Activated naive CD8-positive, alpha-beta T cell treated with anti-CD3 and anti-CD28 coated beads for 36 hours (primary cell): ENCODE measurements around the gene RCC2. TPM values are rescaled to one million over a fixed set of nuclear protein-coding genes. Genes with fewer than 3 reads are reported as not detected.
"Not testable (repeated sequence)": the region's sequence is repeated elsewhere in the genome, so short reads cannot be mapped to it uniquely, and the experiment has no call there.

Experiments
- DNase-seq: peaks from one replicate; pipeline ENCODE4 v3.0.0; 2021
- H3K27ac Mint-ChIP-seq: one replicate; pipeline ENCODE4 v1.8.0; 2022; ENCODE audit warnings: mild to moderate bottlenecking, moderate library complexity, mixed read lengths
- H3K27me3 Mint-ChIP-seq: one replicate; pipeline ENCODE4 v1.8.0; 2022; ENCODE audit warnings: mild to moderate bottlenecking, mixed read lengths
- H3K36me3 Mint-ChIP-seq: one replicate; pipeline ENCODE4 v1.8.0; 2021; ENCODE audit warnings: mild to moderate bottlenecking, mixed read lengths
- H3K4me1 Mint-ChIP-seq: one replicate; pipeline ENCODE4 v1.8.0; 2021; ENCODE audit warnings: mixed read lengths
- H3K4me3 Mint-ChIP-seq: one replicate; pipeline ENCODE4 v1.8.0; 2022; ENCODE audit warnings: mild to moderate bottlenecking, moderate library complexity, mixed read lengths
- H3K9me3 Mint-ChIP-seq: one replicate; pipeline ENCODE4 v1.8.0; 2022; ENCODE audit warnings: mixed read lengths
- total RNA-seq, 2 experiments: library from RNA; stranded (reverse); gene quantifications; one replicate each; pipeline ENCODE4 v1.2.3, GENCODE V29; 2021

Gene RCC2
- total RNA-seq: 100 to 1,000 TPM; 192 to 196 TPM

DNA sequence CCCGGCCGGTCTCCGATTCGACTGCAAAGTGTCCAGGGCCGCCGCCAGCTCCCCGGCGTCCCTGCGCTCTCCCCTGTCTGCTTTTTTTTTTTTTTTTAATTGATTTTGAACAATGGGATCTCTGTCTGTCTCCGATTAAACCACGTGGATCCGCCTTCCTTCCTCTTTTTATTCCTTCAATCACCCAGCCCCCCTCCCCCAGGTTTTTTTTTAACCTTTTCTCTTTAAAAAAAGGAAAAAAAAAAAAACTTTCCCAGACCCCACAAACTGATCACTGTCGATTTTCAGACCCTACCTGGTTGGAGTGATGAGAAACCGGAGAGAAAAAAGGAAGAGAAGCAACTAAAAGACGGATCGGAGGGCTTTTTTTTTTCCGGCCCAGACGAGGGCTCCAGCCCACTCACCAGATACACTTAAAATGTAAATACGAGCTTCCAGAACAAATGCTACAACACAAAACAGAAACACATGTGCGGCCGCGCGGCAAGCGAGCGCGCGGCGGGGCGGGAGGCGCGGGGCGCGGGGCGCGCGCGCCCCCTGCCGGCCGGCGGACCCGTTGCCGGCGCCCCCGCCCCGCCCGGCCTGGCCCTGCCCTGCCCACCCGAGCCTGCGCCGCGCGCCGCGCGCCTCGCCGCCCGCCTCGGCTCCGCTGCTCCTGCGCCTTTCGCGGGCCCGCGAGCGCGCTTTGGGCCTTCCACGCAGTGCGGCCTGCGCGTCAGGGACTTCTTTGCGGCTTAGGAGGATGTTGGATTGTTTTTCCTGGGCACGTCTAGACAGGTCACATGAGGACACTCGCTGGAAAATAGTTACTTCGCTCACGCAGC, at the start of gene RCC2:
Gene RCC2, minus strand, starts transcription at position 428 of the 824 bp plus-strand sequence. CDS start 1,163 bp downstream, outside the sequence.
- H3K27ac Mint-ChIP-seq: peak within 1 kb of the TSS; percentile 99
- peak within 1 kb of the TSS; percentile 98 for H3K4me3 Mint-ChIP-seq
- no peaks in the 10 kb centered on the region for H3K27me3 Mint-ChIP-seq
- H3K4me1 Mint-ChIP-seq: peaks cover 48% of the 10 kb centered on the region
- H3K9me3 Mint-ChIP-seq: no peaks in the 10 kb centered on the region
- peak; percentile 79 for DNase-seq
- H3K36me3 Mint-ChIP-seq: peaks cover 34% of the 10 kb centered on the region

- Mint-ChIP-seq H3K9me3 (no peaks in the 10 kb centered on the region), H3K4me3 (no peak overlapping the region), H3K4me1 (peaks cover 3% of the 10 kb centered on the region), H3K27me3 (peaks cover 9% of the 10 kb centered on the region), H3K36me3 (no peaks in the 10 kb centered on the region), H3K27ac (no peak overlapping the region)
- no peak for DNase-seq
Observed at GRCh38 chr1:17486242-17486641, 46.8 kb upstream of the RCC2 start.

DNA sequence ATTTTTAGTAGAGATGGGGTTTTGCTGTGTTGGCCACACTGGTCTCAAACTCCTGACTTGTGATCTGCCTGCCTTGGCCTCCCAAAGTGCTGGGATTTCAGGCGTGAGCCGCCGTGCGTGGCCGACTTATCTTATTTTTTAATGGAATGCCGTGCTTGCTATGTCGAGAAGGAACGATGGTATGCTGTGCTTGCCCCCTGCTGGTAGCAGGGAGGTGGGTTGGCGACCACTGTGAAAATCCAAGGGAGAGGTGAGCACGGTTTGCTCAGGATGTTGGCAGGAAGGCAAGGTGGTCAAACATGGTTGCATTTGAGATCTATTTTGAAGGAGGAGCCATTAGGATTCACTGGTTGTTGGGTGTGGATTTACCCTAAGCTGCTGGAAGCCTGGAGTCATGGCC, 45.8 kb upstream of the RCC2 start:
- no peak for DNase-seq
- H3K4me3 Mint-ChIP-seq: no peak overlapping the region
- no peaks in the 10 kb centered on the region for H3K36me3 Mint-ChIP-seq
- peaks cover 3% of the 10 kb centered on the region for H3K4me1 Mint-ChIP-seq
- no peak overlapping the region for H3K27ac Mint-ChIP-seq
- peaks cover 9% of the 10 kb centered on the region for H3K27me3 Mint-ChIP-seq
- H3K9me3 Mint-ChIP-seq: no peaks in the 10 kb centered on the region

GRCh38 chr1:17481981-17482380, 42.5 kb upstream of the RCC2 start:
- H3K4me3 Mint-ChIP-seq, H3K36me3 Mint-ChIP-seq, H3K27ac Mint-ChIP-seq, DNase-seq, H3K9me3 Mint-ChIP-seq, H3K27me3 Mint-ChIP-seq, H3K4me1 Mint-ChIP-seq: not testable (repeated sequence)

DNA sequence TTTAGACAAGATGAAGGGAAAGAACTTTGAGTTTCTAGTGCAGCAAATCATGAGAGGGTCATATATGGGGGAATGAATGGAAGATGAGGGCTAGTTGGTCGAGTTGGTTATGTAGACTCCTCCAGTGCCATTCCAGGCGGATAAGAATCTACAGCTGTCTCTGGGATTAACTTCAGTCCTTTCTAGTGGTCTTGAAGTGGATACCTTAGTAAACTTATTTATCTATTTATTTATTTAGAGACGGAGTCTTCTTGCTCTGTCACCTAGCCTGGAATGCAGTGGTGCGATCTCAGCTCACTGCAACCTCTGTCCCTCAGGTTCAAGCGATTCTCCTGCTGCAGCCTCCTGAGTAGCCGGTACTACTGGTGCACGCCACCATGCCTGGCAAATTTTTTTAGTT, 41.4 kb upstream of the RCC2 start:
- H3K27ac Mint-ChIP-seq: no peak overlapping the region
- H3K4me3 Mint-ChIP-seq: no peak overlapping the region
- no peaks in the 10 kb centered on the region for H3K36me3 Mint-ChIP-seq
- peaks cover 9% of the 10 kb centered on the region for H3K27me3 Mint-ChIP-seq
- H3K4me1 Mint-ChIP-seq: no peaks in the 10 kb centered on the region
- no peak for DNase-seq
- H3K9me3 Mint-ChIP-seq: no peaks in the 10 kb centered on the region

- Mint-ChIP-seq H3K9me3 (no peaks in the 10 kb centered on the region), H3K36me3 (no peaks in the 10 kb centered on the region), H3K4me3 (no peak overlapping the region), H3K27ac (no peak overlapping the region), H3K27me3 (no peaks in the 10 kb centered on the region), H3K4me1 (no peaks in the 10 kb centered on the region)
- DNase-seq: no peak
Observed at GRCh38 chr1:17475752-17476151, 36.3 kb upstream of the RCC2 start.

DNA sequence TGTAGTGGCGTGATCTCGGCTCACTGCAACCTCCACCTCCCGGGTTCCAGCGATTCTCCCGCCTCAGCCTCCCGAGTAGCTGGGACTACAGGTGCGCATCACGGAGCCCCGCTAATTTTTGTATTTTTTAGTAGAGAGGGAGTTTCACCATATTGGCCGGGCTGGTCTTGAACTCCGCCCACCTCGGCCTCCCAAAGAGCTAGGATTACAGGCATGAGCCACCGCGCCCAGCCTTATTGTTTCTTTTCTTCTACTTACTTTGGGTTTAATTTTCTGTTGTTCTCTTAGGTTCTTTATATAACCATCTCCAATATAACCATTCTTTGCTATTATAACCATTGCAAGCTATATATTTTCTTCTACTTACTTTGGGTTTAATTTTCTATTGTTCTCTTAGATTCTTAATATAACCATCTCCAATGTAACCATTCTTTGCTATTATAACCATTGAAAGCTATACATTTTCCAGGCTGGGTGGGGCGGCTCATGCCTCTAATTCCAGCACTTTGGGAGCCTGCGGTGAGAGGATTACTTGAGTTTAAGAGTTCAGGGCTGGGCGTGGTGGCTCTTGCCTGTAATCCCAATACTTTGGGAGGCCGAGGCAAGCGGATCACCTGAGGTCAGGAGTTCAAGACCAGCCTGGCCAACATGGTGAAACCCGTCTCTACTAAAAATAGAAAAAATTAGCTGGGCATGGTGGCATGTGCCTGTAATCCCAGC, 35.5 kb upstream of the RCC2 start:
- not testable (repeated sequence) for H3K4me1 Mint-ChIP-seq, H3K4me3 Mint-ChIP-seq, H3K36me3 Mint-ChIP-seq, H3K27me3 Mint-ChIP-seq, H3K27ac Mint-ChIP-seq, H3K9me3 Mint-ChIP-seq, DNase-seq

- Mint-ChIP-seq H3K4me1 (no peaks in the 10 kb centered on the region), H3K36me3 (no peaks in the 10 kb centered on the region), H3K27ac (no peak overlapping the region), H3K9me3 (no peaks in the 10 kb centered on the region), H3K27me3 (no peaks in the 10 kb centered on the region), H3K4me3 (no peak overlapping the region)
- DNase-seq: no peak
Observed at GRCh38 chr1:17472814-17473213, 33.3 kb upstream of the RCC2 start.

- H3K27me3 Mint-ChIP-seq: no peaks in the 10 kb centered on the region
- H3K4me3 Mint-ChIP-seq: no peak overlapping the region
- H3K4me1 Mint-ChIP-seq: no peaks in the 10 kb centered on the region
- DNase-seq: no peak
- H3K9me3 Mint-ChIP-seq: no peaks in the 10 kb centered on the region
- no peak overlapping the region for H3K27ac Mint-ChIP-seq
- H3K36me3 Mint-ChIP-seq: no peaks in the 10 kb centered on the region
Observed at GRCh38 chr1:17471393-17471792, 31.9 kb upstream of the RCC2 start.

GRCh38 chr1:17470021-17470799, 30.7 kb upstream of the RCC2 start:
- H3K27ac Mint-ChIP-seq: no peak overlapping the region
- H3K9me3 Mint-ChIP-seq: no peaks in the 10 kb centered on the region
- H3K27me3 Mint-ChIP-seq: no peaks in the 10 kb centered on the region
- no peak for DNase-seq
- H3K4me3 Mint-ChIP-seq: no peak overlapping the region
- no peaks in the 10 kb centered on the region for H3K4me1 Mint-ChIP-seq
- no peaks in the 10 kb centered on the region for H3K36me3 Mint-ChIP-seq

- not testable (repeated sequence) for H3K27ac Mint-ChIP-seq, H3K4me3 Mint-ChIP-seq, DNase-seq, H3K27me3 Mint-ChIP-seq, H3K36me3 Mint-ChIP-seq, H3K9me3 Mint-ChIP-seq, H3K4me1 Mint-ChIP-seq
Observed at GRCh38 chr1:17468357-17469265, 29.1 kb upstream of the RCC2 start.

- H3K27ac Mint-ChIP-seq: no peak overlapping the region
- no peaks in the 10 kb centered on the region for H3K36me3 Mint-ChIP-seq
- H3K9me3 Mint-ChIP-seq: no peaks in the 10 kb centered on the region
- no peak for DNase-seq
- no peak overlapping the region for H3K4me3 Mint-ChIP-seq
- H3K27me3 Mint-ChIP-seq: no peaks in the 10 kb centered on the region
- H3K4me1 Mint-ChIP-seq: no peaks in the 10 kb centered on the region
Observed at GRCh38 chr1:17466359-17466758, 26.9 kb upstream of the RCC2 start.

GRCh38 chr1:17465228-17465627, 25.8 kb upstream of the RCC2 start:
- H3K4me1 Mint-ChIP-seq: no peaks in the 10 kb centered on the region

DNA sequence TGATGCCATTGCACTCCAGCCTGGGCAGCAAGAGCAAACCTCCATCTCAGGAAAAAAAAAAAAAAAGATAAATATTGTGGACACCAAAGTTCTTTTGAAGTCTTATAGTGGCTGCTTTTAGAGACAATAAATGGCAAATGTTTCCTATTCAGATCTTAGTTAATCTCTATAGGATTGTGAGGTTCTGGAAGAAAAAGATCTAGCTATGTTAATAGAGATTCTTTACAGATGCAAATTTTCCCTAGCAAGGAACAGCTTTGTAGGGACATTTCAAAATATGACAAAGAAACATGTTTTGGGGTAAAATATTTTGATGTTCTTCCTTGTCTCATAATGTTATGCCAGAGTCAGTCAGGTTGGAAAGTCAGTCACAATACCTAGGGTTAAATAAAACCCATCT, 24.5 kb upstream of the RCC2 start:
- Mint-ChIP-seq H3K9me3 (no peaks in the 10 kb centered on the region), H3K4me1 (no peaks in the 10 kb centered on the region), H3K27ac (no peak overlapping the region), H3K27me3 (no peaks in the 10 kb centered on the region), H3K4me3 (no peak overlapping the region), H3K36me3 (no peaks in the 10 kb centered on the region)
- DNase-seq: no peak

More at GRCh38 chr1:17465228-17465627, 25.8 kb upstream of the RCC2 start:
- H3K36me3 Mint-ChIP-seq: no peaks in the 10 kb centered on the region
- H3K27me3 Mint-ChIP-seq: no peaks in the 10 kb centered on the region
- H3K9me3 Mint-ChIP-seq: no peaks in the 10 kb centered on the region
- DNase-seq: no peak
- H3K4me3 Mint-ChIP-seq: no peak overlapping the region
- H3K27ac Mint-ChIP-seq: no peak overlapping the region
